ENCODE data around the gene NQO2.

DNA sequence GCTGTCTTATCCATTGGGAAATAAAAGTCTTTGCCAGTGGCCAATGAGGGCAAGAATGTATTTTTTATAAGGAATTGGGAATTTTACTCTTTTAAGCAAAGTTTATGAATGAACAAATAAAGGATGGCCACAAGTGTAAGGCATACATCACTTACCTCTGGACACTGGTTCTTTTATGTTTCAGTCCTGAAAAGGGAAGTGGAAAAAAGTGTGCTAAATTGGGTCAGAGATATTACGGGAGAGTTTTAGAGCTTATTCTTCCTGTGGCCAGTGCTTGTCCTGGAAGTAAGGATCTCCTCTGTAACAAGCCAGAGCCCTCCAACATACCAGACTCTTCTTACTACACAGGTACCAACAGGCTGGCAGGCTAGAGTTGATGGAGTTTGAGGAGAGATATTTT lies 46.1 kb downstream of the NQO2 start:
- TF ChIP-seq CTCF (IDR thresholded peaks at IDR 0.05) (no peak), POLR2A (IDR thresholded peaks at IDR 0.05) (no peak)
